Prostate gland (tissue), 2 donors: ENCODE data around the gene CENPP. TPM values are rescaled to one million over a fixed set of nuclear protein-coding genes. Genes with fewer than 3 reads are reported as not detected.

Source experiments
- DNase-seq: peaks from one replicate; pipeline ENCODE4 v3.0.0-alpha.2; 2019; ENCODE audit warnings: low spot score
- H3K27ac ChIP-seq, 2 donors: fragments of 200-600 bp; sonication (generic); 2 replicates each; pipeline ENCODE4 v1.5.1; 2017 to 2019
- H3K27me3 ChIP-seq: fragments of 200-600 bp; sonication (generic); replicated peaks from 2 replicates; pipeline ENCODE4 v1.5.1; 2019; ENCODE audit not compliant: insufficient read depth
- H3K36me3 ChIP-seq, 2 donors: fragments of 200-600 bp; sonication (generic); 1 replicate in 1 of 2; 2 replicates in 1 of 2; pipeline versions ENCODE4 v1.5.1 to v1.8.1; 2017 to 2019
- H3K4me1 ChIP-seq: fragments of 200-600 bp; sonication (generic); replicated peaks from 2 replicates; pipeline ENCODE4 v1.5.1; 2019
- H3K4me3 ChIP-seq, 2 donors: fragments of 200-600 bp; sonication (generic); 2 replicates each; pipeline ENCODE4 v1.5.1; 2017 to 2019
- H3K9me3 ChIP-seq: fragments of 200-600 bp; sonication (generic); 2 replicates; pipeline ENCODE4 v1.5.1; 2017
- POLR2A ChIP-seq: fragments of 450-650 bp; IDR thresholded peaks from one replicate; pipeline ENCODE4 v1.6.1; 2016; ENCODE audit warnings: antibody characterized with exemption, mild to moderate bottlenecking
- POLR2AphosphoS5 ChIP-seq: sonication (generic); formaldehyde crosslinking; IDR thresholded peaks from one replicate; pipeline ENCODE4 v1.6.1; 2017; ENCODE audit warnings: antibody characterized with exemption
- WGBS: methylation state at CpG from one replicate; pipeline ENCODE4 v1.1.5; 2018; 5-methylcytosine and 5-hydroxymethylcytosine counted together
- intact Hi-C: fragments of 100-400 bp; cut with DNase I; formaldehyde crosslinking; loops from one replicate; pipeline ENCODE4 v1.14.2; 2022
- total RNA-seq, 2 donors: library from RNA; depleted of rRNA; stranded (reverse); fragments of >200 nt; gene quantifications; one replicate each; pipeline ENCODE4 v1.1.0, GENCODE V29; 2016
- TF ChIP-seq, protein P1 (sequence below), 4 experiments: fragments of 200-600 bp in 2 of 4; fragments of 450-650 bp in 2 of 4; sonication (generic) in 2 of 4; IDR thresholded peaks; 1 replicate in 3 of 4; 2 replicates in 1 of 4; pipeline ENCODE4 v1.5.1; 2016 to 2019; ENCODE audit warnings: antibody characterized with exemption in 4 of 4, mild to moderate bottlenecking in 2 of 4, moderate library complexity in 2 of 4

Gene CENPP
- total RNA-seq, 2 donors from 2014 or later: 1.4 to 21.5 TPM

DNA sequence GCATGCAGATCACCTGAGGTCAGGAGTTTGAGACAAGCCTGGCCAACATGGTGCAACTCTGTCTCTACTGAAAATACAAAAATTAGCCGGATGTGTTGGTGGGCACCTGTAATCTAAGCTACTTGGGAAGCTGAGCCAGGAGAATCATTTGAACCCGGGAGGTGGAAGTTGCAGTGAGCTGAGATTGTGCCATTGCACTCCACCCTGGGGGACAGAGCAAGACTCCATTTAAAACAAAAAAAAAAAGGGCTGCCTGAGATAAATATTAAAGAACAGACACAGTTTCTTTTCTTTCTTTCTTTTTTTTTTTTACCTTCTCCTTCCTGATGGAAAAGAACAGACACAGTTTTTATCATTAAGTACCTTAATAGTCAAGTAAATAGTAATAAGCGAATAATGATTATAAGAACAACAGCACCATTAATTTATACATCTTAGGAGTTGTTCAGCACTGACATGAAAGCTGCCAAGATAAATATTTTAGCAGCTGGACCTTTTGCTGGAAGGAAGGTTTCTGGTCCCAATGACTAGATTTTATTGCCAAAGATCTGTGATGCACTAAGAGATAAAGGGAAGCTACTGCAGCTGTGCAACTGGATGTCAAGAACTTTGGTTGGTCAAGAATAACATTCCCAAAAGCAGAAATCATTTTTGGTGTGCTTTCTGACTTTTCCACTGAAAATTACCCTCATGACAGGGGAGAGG, 7.0 kb downstream of the CENPP start:
- intact Hi-C loops: no loop called here
- WGBS: 18% methylated on average over 3 of the region's 3 CpGs
- DNase-seq: peak; percentile 16
- Histone ChIP-seq H3K36me3 (no peaks in the 10 kb centered on the region), H3K4me1 (no peaks in the 10 kb centered on the region), H3K27ac (peak overlapping the region in 1 of 2 donors; percentile 26), H3K4me3 (no peak overlapping the region), H3K27me3 (no peaks in the 10 kb centered on the region), H3K9me3 (no peaks in the 10 kb centered on the region)
- TF ChIP-seq POLR2AphosphoS5: peak; percentile 54
- TF ChIP-seq, protein P1, sequence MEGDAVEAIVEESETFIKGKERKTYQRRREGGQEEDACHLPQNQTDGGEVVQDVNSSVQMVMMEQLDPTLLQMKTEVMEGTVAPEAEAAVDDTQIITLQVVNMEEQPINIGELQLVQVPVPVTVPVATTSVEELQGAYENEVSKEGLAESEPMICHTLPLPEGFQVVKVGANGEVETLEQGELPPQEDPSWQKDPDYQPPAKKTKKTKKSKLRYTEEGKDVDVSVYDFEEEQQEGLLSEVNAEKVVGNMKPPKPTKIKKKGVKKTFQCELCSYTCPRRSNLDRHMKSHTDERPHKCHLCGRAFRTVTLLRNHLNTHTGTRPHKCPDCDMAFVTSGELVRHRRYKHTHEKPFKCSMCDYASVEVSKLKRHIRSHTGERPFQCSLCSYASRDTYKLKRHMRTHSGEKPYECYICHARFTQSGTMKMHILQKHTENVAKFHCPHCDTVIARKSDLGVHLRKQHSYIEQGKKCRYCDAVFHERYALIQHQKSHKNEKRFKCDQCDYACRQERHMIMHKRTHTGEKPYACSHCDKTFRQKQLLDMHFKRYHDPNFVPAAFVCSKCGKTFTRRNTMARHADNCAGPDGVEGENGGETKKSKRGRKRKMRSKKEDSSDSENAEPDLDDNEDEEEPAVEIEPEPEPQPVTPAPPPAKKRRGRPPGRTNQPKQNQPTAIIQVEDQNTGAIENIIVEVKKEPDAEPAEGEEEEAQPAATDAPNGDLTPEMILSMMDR (IDR thresholded peaks at IDR 0.05): no peak

DNA sequence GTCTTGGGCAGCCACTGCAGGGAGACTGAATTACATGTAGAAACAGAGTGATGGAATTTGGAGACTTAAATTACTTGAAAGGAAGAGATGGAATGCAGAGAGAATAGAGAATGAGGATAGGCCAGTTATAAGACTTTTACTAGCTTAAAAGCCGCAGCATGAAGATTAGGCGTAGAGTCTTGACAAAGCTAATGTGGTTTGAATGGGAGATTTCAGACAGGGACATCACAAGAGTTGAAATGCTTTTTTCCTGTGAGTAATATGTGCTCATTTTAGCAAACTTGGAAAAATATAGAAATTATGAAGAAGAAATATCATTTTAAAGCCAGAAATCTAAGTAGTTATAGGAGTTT, 7.5 kb downstream of the CENPP start:
- intact Hi-C loops: no loop called here
- DNase-seq: no peak
- H3K36me3 ChIP-seq: no peaks in the 10 kb centered on the region
- no peaks in the 10 kb centered on the region for H3K4me1 ChIP-seq
- no peaks in the 10 kb centered on the region for H3K9me3 ChIP-seq
- 42% methylated on average over 2 of the region's 2 CpGs for WGBS
- TF ChIP-seq, protein P1 (IDR thresholded peaks at IDR 0.05): no peak
- no peak for TF ChIP-seq POLR2AphosphoS5
- TF ChIP-seq POLR2A: no peak
- no peaks in the 10 kb centered on the region for H3K27me3 ChIP-seq
- peak overlapping the region in 1 of 2 donors; percentile 2 for H3K27ac ChIP-seq
- H3K4me3 ChIP-seq: no peak overlapping the region

DNA sequence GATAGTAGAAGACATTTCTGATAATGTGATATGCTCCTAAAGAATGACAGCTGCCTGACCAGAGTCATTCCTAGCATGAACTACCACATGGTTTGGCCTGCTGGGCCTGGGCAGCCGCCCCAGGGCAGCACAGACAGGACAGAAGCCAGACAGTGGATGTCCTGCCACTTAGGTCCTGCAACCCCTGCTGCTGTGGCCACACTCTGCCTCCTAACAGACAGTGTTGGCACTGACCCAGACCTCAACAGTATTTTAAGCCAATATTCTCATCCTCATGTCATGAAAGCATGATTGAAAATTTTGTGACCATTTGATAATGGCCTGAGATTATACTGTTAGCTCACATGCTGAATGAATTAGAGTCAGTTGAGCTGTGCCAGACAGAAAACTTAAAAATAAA, 15.8 kb downstream of the CENPP start:
- no peaks in the 10 kb centered on the region for H3K36me3 ChIP-seq
- DNase-seq: no peak
- TF ChIP-seq POLR2AphosphoS5 (no peak), POLR2A (no peak)
- TF ChIP-seq, protein P1 (IDR thresholded peaks at IDR 0.05): no peak
- 100% methylated on average over 1 of the region's 1 CpG for WGBS
- H3K27ac ChIP-seq: no peak overlapping the region
- intact Hi-C loops: loop anchor here (5.0 kb wide), 1 partner anchor 96 kb away; no protein-coding TSS in a partner anchor
- no peaks in the 10 kb centered on the region for H3K4me1 ChIP-seq
- no peaks in the 10 kb centered on the region for H3K27me3 ChIP-seq
- H3K4me3 ChIP-seq: no peak overlapping the region
- H3K9me3 ChIP-seq: no peaks in the 10 kb centered on the region

DNA sequence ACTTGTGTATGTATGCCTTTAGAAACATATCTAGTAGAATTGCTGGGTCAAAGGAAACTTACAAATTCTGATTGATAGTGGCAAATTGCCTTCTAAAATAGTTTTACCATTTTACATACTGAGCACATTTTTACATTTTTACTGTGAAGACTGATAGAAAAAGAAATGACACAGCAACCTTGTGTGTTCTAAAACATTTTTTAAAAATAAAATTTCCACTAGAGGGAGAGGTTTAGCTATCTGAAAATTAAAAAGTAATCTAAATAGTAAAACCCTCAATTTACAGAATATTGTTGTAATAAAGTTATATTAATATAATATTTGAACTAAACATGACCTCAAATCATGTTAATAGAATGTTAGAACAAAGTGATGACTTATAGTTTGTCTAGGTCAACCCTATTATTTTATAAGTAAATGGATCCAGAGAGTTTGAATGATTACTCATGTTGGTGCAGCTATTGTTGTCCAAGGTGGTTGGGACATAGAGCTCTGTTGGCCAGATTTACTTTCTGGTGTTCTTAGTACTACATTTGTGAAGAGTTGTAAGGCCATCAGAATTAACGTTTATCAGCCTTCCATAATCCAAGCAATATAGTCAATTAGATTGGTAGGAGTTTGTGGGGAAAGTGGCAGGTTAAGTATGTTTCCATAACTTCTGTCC, 17.2 kb downstream of the CENPP start:
- no peak overlapping the region for H3K27ac ChIP-seq
- H3K36me3 ChIP-seq: no peaks in the 10 kb centered on the region
- no peaks in the 10 kb centered on the region for H3K4me1 ChIP-seq
- intact Hi-C loops: loop anchor here (2.0 to 5.0 kb wide), 2 partner anchors 94 to 292 kb away; no protein-coding TSS in a partner anchor
- TF ChIP-seq POLR2AphosphoS5: no peak
- TF ChIP-seq, protein P1 (IDR thresholded peaks at IDR 0.05): peak in 3 of 4 experiments; percentile 10 to 36 (median 20)
- no peaks in the 10 kb centered on the region for H3K9me3 ChIP-seq
- 65% methylated on average over 1 of the region's 1 CpG for WGBS
- no peak for DNase-seq
- H3K4me3 ChIP-seq: no peak overlapping the region
- no peaks in the 10 kb centered on the region for H3K27me3 ChIP-seq

GRCh38 chr9:92345582-92345981, 19.8 kb downstream of the CENPP start:
- DNase-seq: no peak
- Histone ChIP-seq H3K9me3 (no peaks in the 10 kb centered on the region), H3K4me3 (no peak overlapping the region), H3K27ac (no peak overlapping the region), H3K4me1 (no peaks in the 10 kb centered on the region), H3K36me3 (no peaks in the 10 kb centered on the region), H3K27me3 (no peaks in the 10 kb centered on the region)
- intact Hi-C loops: no loop called here
- TF ChIP-seq, protein P1 (IDR thresholded peaks at IDR 0.05): no peak
- TF ChIP-seq POLR2AphosphoS5: no peak
- no peak for TF ChIP-seq POLR2A
